Esophagus muscularis mucosa (tissue), 4 donors: ENCODE data around the gene ERCC1.

Experiments
- EP300 ChIP-seq: sonication (generic); formaldehyde crosslinking; IDR thresholded peaks from one replicate; pipeline ENCODE4 v1.6.1; 2017; ENCODE audit warnings: antibody characterized with exemption
- POLR2A ChIP-seq: fragments of 450-650 bp; IDR thresholded peaks from one replicate; pipeline ENCODE4 v1.6.1; 2017; ENCODE audit warnings: antibody characterized with exemption, moderate library complexity, mild to moderate bottlenecking, low read depth
- POLR2AphosphoS5 ChIP-seq, 2 donors: sonication (generic); formaldehyde crosslinking; IDR thresholded peaks; one replicate each; pipeline ENCODE4 v1.6.1; 2017; ENCODE audit warnings: antibody characterized with exemption in 2 of 2
- TF ChIP-seq, protein P1 (sequence below), 3 experiments: fragments of 200-600 bp in 2 of 3; fragments of 450-650 bp in 1 of 3; sonication (generic) in 2 of 3; IDR thresholded peaks; one replicate each; pipeline ENCODE4 v1.5.1; 2017 to 2019; ENCODE audit warnings: antibody characterized with exemption in 3 of 3, mild to moderate bottlenecking in 2 of 3, moderate library complexity in 1 of 3

- TF ChIP-seq, protein P1, sequence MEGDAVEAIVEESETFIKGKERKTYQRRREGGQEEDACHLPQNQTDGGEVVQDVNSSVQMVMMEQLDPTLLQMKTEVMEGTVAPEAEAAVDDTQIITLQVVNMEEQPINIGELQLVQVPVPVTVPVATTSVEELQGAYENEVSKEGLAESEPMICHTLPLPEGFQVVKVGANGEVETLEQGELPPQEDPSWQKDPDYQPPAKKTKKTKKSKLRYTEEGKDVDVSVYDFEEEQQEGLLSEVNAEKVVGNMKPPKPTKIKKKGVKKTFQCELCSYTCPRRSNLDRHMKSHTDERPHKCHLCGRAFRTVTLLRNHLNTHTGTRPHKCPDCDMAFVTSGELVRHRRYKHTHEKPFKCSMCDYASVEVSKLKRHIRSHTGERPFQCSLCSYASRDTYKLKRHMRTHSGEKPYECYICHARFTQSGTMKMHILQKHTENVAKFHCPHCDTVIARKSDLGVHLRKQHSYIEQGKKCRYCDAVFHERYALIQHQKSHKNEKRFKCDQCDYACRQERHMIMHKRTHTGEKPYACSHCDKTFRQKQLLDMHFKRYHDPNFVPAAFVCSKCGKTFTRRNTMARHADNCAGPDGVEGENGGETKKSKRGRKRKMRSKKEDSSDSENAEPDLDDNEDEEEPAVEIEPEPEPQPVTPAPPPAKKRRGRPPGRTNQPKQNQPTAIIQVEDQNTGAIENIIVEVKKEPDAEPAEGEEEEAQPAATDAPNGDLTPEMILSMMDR (IDR thresholded peaks at IDR 0.05): no peak
- TF ChIP-seq POLR2A: no peak
- no peak for TF ChIP-seq POLR2AphosphoS5 (IDR thresholded peaks at IDR 0.05)
- no peak for TF ChIP-seq EP300
These were observed 45.0 kb upstream of the ERCC1 start for GRCh38 chr19:45468803-45469131.
